K562 (cell line): ENCODE results near the gene DLAT. TPM values are rescaled to one million over a fixed set of nuclear protein-coding genes. Genes with fewer than 3 reads are reported as not detected.

ENCODE experiments used
- ATF3 ChIP-seq, 2 experiments: fragments of 450-650 bp in 1 of 2; sonication (generic) in 1 of 2; formaldehyde crosslinking in 1 of 2; IDR thresholded peaks in 1 of 2; conservative IDR thresholded peaks in 1 of 2; 2 replicates each; pipeline versions ENCODE4 v1.6.1 to v1.8.1; 2016 to 2023; ENCODE audit warnings: mild to moderate bottlenecking in 2 of 2, moderate library complexity in 2 of 2, inconsistent platforms in 1 of 2, missing genetic modification reagents in 1 of 2
- CBX8 ChIP-seq: fragments of 200-600 bp; sonication (generic); IDR thresholded peaks from 2 replicates; pipeline ENCODE4 v1.6.1; 2012; ENCODE audit warnings: borderline replicate concordance, mixed run types, low read depth, mild to moderate bottlenecking, moderate library complexity, mixed read lengths, low read length, control low read depth, inconsistent platforms; ENCODE audit not compliant: poor library complexity, severe bottlenecking; ENCODE audit errors: extremely low read depth
- E2F6 ChIP-seq, 2 experiments: IDR thresholded peaks; 2 replicates each; pipeline ENCODE4 v1.6.1; 2011; ENCODE audit warnings: borderline replicate concordance in 1 of 2, control low read depth in 1 of 2, low read depth in 1 of 2, low read length in 1 of 2, mild to moderate bottlenecking in 1 of 2, mixed read lengths in 1 of 2, moderate library complexity in 1 of 2; ENCODE audit not compliant: insufficient read depth in 1 of 2, insufficient read length in 1 of 2, poor library complexity in 1 of 2, severe bottlenecking in 1 of 2; ENCODE audit errors: extremely low read depth in 1 of 2
- FOXK2 ChIP-seq, 2 experiments: fragments of 450-650 bp; IDR thresholded peaks in 1 of 2; conservative IDR thresholded peaks in 1 of 2; 2 replicates each; pipeline ENCODE4 v1.6.1; 2016; ENCODE audit warnings: low read depth in 2 of 2, mild to moderate bottlenecking in 1 of 2
- HIVEP1 ChIP-seq: fragments of 250-450 bp; sonication (Bioruptor Pico); IDR thresholded peaks from 2 replicates; pipeline ENCODE4 v1.4.0; 2020; ENCODE audit warnings: mild to moderate bottlenecking
- HOXB6 ChIP-seq: fragments of 250-450 bp; sonication (Bioruptor Pico); IDR thresholded peaks from 2 replicates; pipeline ENCODE4 v1.5.1; 2022; ENCODE audit warnings: mild to moderate bottlenecking, borderline replicate concordance
- KAT7 ChIP-seq: sonication (generic); formaldehyde crosslinking; IDR thresholded peaks from 2 replicates; pipeline ENCODE4 v1.8.0; 2022; ENCODE audit warnings: missing genetic modification reagents, mild to moderate bottlenecking, borderline replicate concordance
- MYBL2 ChIP-seq, 2 experiments: fragments of 450-650 bp in 1 of 2; sonication (generic) in 1 of 2; formaldehyde crosslinking in 1 of 2; IDR thresholded peaks; 2 replicates each; pipeline versions ENCODE4 v1.6.1 to v1.8.1; 2017 to 2022; ENCODE audit warnings: borderline replicate concordance in 1 of 2, inconsistent platforms in 1 of 2, low read depth in 1 of 2, mild to moderate bottlenecking in 1 of 2, missing genetic modification reagents in 1 of 2, moderate library complexity in 1 of 2
- PHB ChIP-seq: fragments of 250-450 bp; sonication (Bioruptor Pico); IDR thresholded peaks from 2 replicates; pipeline ENCODE4 v1.5.0; 2021
- POLR2AphosphoS2 ChIP-seq: IDR thresholded peaks from 2 replicates; pipeline ENCODE4 v1.6.1; 2012; ENCODE audit warnings: low read length, improper control_type of control experiment
- TFE3 ChIP-seq: fragments of 450-650 bp; formaldehyde crosslinking; IDR thresholded peaks from 2 replicates; pipeline ENCODE4 v1.4.0; 2020; ENCODE audit warnings: mild to moderate bottlenecking, mixed read lengths
- ZNF143 ChIP-seq: sonication (generic); formaldehyde crosslinking; IDR thresholded peaks from 2 replicates; pipeline ENCODE4 v1.9.0; 2022; ENCODE audit warnings: mild to moderate bottlenecking, missing genetic modification reagents
- polyA plus RNA-seq, 8 experiments: library from polyadenylated mRNA; depleted of rRNA in 4 of 8; stranded (reverse) in 5 of 8; unstranded in 3 of 8; fragments of >200 nt; fragmentation: Nextera tagmentation in 2 of 8; fragmentation: Illumina TruSeq in 1 of 8; extraction: Ambion mirVana in 2 of 8; extraction: Trizol in 1 of 8; gene quantifications; 2 replicates each; pipeline versions ENCODE4 v1.2.1 to v1.2.3, GENCODE V29; 2011 to 2014; ENCODE audit warnings: inconsistent platforms in 1 of 8, missing spikeins in 1 of 8
- total RNA-seq, 7 experiments: library from RNA; depleted of rRNA in 6 of 7; stranded (reverse); fragments of >200 nt in 6 of 7; fragmentation: Illumina TruSeq in 2 of 7; extraction: Trizol in 2 of 7; gene quantifications; 2 replicates each; pipeline versions ENCODE4 v1.2.1 to v1.2.3, GENCODE V29; 2011 to 2021; ENCODE audit warnings: low replicate concordance in 1 of 7
- TF ChIP-seq, protein P1 (sequence below): fragments of 450-650 bp; conservative IDR thresholded peaks from 2 replicates; pipeline ENCODE4 v1.6.1; 2016; ENCODE audit warnings: missing genetic modification characterization, low read depth, mild to moderate bottlenecking, control low read depth, missing compliant biosample characterization
- TF ChIP-seq, protein P2 (sequence below): IDR thresholded peaks from 3 replicates; pipeline ENCODE4 v1.6.1; 2011; ENCODE audit warnings: borderline replicate concordance, mild to moderate bottlenecking, moderate library complexity; ENCODE audit not compliant: insufficient read length; ENCODE audit errors: extremely low read depth

DLAT gene
- total and polyA plus RNA-seq, 9 of the 15 experiments (the other 6 are each of a cell fraction or from before 2014, with no cell fraction given) = 41.7 to 152 (median 105) TPM

- TF ChIP-seq TFE3 (CRISPR knock-in tag) (no peak), E2F6 (IDR thresholded peaks at IDR 0.05; ENCODE audit: borderline replicate concordance in 1 of 2, extremely low read depth in 1 of 2, insufficient read depth in 1 of 2, insufficient read length in 1 of 2, low read depth in 1 of 2, low read length in 1 of 2, poor library complexity in 1 of 2, severe bottlenecking in 1 of 2) (no peak), HOXB6 (CRISPR knock-in tag) (no peak), HIVEP1 (CRISPR knock-in tag) (no peak), MYBL2 (IDR thresholded peaks at IDR 0.05; ENCODE audit: low read depth) (no peak), MYBL2 (CRISPR knock-in tag; IDR thresholded peaks at IDR 0.05; ENCODE audit: borderline replicate concordance) (no peak), ATF3 (IDR thresholded peaks at IDR 0.05) (peak; percentile 47; the same call in 1 of the 2 replicates), ATF3 (CRISPR knock-in tag; conservative IDR thresholded peaks at IDR 0.05) (no peak), POLR2AphosphoS2 (no peak), KAT7 (CRISPR knock-in tag) (no peak), ZNF143 (CRISPR knock-in tag) (no peak), PHB (CRISPR knock-in tag) (no peak), CBX8 (no peak), FOXK2 (conservative IDR thresholded peaks at IDR 0.05 in 1 of 2, IDR thresholded peaks at IDR 0.05 in 1 of 2; ENCODE audit: low read depth in 2 of 2) (no peak)
- TF ChIP-seq, protein P1, sequence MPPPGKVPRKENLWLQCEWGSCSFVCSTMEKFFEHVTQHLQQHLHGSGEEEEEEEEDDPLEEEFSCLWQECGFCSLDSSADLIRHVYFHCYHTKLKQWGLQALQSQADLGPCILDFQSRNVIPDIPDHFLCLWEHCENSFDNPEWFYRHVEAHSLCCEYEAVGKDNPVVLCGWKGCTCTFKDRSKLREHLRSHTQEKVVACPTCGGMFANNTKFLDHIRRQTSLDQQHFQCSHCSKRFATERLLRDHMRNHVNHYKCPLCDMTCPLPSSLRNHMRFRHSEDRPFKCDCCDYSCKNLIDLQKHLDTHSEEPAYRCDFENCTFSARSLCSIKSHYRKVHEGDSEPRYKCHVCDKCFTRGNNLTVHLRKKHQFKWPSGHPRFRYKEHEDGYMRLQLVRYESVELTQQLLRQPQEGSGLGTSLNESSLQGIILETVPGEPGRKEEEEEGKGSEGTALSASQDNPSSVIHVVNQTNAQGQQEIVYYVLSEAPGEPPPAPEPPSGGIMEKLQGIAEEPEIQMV (tag) = no peak
- TF ChIP-seq, protein P2, sequence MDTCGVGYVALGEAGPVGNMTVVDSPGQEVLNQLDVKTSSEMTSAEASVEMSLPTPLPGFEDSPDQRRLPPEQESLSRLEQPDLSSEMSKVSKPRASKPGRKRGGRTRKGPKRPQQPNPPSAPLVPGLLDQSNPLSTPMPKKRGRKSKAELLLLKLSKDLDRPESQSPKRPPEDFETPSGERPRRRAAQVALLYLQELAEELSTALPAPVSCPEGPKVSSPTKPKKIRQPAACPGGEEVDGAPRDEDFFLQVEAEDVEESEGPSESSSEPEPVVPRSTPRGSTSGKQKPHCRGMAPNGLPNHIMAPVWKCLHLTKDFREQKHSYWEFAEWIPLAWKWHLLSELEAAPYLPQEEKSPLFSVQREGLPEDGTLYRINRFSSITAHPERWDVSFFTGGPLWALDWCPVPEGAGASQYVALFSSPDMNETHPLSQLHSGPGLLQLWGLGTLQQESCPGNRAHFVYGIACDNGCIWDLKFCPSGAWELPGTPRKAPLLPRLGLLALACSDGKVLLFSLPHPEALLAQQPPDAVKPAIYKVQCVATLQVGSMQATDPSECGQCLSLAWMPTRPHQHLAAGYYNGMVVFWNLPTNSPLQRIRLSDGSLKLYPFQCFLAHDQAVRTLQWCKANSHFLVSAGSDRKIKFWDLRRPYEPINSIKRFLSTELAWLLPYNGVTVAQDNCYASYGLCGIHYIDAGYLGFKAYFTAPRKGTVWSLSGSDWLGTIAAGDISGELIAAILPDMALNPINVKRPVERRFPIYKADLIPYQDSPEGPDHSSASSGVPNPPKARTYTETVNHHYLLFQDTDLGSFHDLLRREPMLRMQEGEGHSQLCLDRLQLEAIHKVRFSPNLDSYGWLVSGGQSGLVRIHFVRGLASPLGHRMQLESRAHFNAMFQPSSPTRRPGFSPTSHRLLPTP = no peak
These were observed 19.8 kb downstream of the DLAT start (continued) for GRCh38 chr11:112044961-112045360.
